22Rv1 (cell line): Measurements from ENCODE around the gene ACSBG1.

ENCODE experiments used
- ZFX ChIP-seq: fragments of 450-650 bp; IDR thresholded peaks from 2 replicates; pipeline ENCODE4 v1.6.1; 2017; ENCODE audit warnings: antibody characterized with exemption, borderline replicate concordance
- TF ChIP-seq, protein P1 (sequence below): fragments of 450-650 bp; IDR thresholded peaks from 2 replicates; pipeline ENCODE4 v1.5.1; 2017; ENCODE audit warnings: mild to moderate bottlenecking

DNA sequence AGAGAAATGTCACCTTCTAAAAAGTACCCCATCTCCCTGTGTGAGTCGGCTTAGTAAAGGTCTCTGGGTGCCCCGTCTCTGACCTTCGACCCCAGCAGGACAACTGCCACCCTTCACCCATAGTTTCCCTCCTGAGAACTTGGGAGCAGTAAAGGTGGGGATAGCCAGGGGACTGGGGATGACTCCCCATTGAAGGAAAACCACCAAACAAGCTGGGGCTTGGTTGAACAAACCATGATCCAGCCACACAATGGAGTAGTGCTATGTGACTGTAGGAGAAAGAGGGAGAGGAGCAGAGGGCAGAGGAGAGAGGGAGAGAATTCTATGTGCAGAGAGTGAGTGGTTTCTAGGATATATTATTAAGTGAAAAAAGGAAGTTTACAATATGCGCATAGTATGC, 51.5 kb downstream of the ACSBG1 start:
- TF ChIP-seq, protein P1, sequence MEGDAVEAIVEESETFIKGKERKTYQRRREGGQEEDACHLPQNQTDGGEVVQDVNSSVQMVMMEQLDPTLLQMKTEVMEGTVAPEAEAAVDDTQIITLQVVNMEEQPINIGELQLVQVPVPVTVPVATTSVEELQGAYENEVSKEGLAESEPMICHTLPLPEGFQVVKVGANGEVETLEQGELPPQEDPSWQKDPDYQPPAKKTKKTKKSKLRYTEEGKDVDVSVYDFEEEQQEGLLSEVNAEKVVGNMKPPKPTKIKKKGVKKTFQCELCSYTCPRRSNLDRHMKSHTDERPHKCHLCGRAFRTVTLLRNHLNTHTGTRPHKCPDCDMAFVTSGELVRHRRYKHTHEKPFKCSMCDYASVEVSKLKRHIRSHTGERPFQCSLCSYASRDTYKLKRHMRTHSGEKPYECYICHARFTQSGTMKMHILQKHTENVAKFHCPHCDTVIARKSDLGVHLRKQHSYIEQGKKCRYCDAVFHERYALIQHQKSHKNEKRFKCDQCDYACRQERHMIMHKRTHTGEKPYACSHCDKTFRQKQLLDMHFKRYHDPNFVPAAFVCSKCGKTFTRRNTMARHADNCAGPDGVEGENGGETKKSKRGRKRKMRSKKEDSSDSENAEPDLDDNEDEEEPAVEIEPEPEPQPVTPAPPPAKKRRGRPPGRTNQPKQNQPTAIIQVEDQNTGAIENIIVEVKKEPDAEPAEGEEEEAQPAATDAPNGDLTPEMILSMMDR, result no peak
- no peak for TF ChIP-seq ZFX
